Thyroid gland (tissue), 4 donors: Measurements from ENCODE around the gene IL17RA.

Experiments used
- CTCF ChIP-seq, 6 experiments: fragments of 200-600 bp in 3 of 6; fragments of 450-650 bp in 3 of 6; sonication (generic) in 3 of 6; IDR thresholded peaks; one replicate each; pipeline ENCODE4 v1.5.1; 2016 to 2019; ENCODE audit warnings: antibody characterized with exemption in 6 of 6, mild to moderate bottlenecking in 2 of 6, inconsistent platforms in 1 of 6, moderate library complexity in 1 of 6
- POLR2A ChIP-seq, 2 donors: fragments of 450-650 bp; IDR thresholded peaks; one replicate each; pipeline ENCODE4 v1.6.1; 2017; ENCODE audit warnings: antibody characterized with exemption in 2 of 2, mild to moderate bottlenecking in 2 of 2, moderate library complexity in 1 of 2

- TF ChIP-seq CTCF (IDR thresholded peaks at IDR 0.05) (no peak), POLR2A (IDR thresholded peaks at IDR 0.05) (no peak)
These were observed 20.6 kb downstream of the IL17RA start for GRCh38 chr22:17105143-17106129.
